GM23248 (cell line): ENCODE measurements around the gene LRRC1. TPM values are rescaled to one million over a fixed set of nuclear protein-coding genes. Genes with fewer than 3 reads are reported as not detected.

Experiments used
- DNase-seq: peaks from one replicate; pipeline ENCODE4 v3.0.0-alpha.2; 2015
- H2AFZ ChIP-seq: fragments of 200-600 bp; sonication (generic); 2 replicates; pipeline ENCODE4 v1.6.1; 2016; ENCODE audit warnings: antibody characterized with exemption
- H3F3A ChIP-seq: fragments of 200-600 bp; sonication (generic); 2 replicates; pipeline ENCODE4 v1.6.1; 2016; ENCODE audit warnings: mild to moderate bottlenecking, antibody characterized with exemption, mixed run types; ENCODE audit not compliant: insufficient read depth
- H3K27ac ChIP-seq: fragments of 200-600 bp; sonication (generic); 2 replicates; pipeline ENCODE4 v1.5.1; 2016; ENCODE audit warnings: mild to moderate bottlenecking
- H3K27me3 ChIP-seq: fragments of 200-600 bp; sonication (generic); replicated peaks from 2 replicates; pipeline ENCODE4 v1.6.1; 2016; ENCODE audit warnings: mild to moderate bottlenecking; ENCODE audit not compliant: insufficient read depth
- H3K36me3 ChIP-seq: fragments of 200-600 bp; sonication (generic); 2 replicates; pipeline ENCODE4 v1.6.1; 2016; ENCODE audit warnings: low read depth, mild to moderate bottlenecking
- H3K4me1 ChIP-seq: fragments of 200-600 bp; sonication (generic); 2 replicates; pipeline ENCODE4 v1.6.1; 2016; ENCODE audit warnings: mild to moderate bottlenecking; ENCODE audit not compliant: insufficient read depth
- H3K4me2 ChIP-seq: fragments of 200-600 bp; sonication (generic); one replicate; pipeline ENCODE4 v1.6.1; 2016; ENCODE audit warnings: mild to moderate bottlenecking; ENCODE audit not compliant: unreplicated experiment
- H3K4me3 ChIP-seq: fragments of 200-600 bp; sonication (generic); 2 replicates; pipeline ENCODE4 v1.5.1; 2016; ENCODE audit warnings: mild to moderate bottlenecking
- H3K79me2 ChIP-seq: fragments of 200-600 bp; sonication (generic); 2 replicates; pipeline ENCODE4 v1.6.1; 2016; ENCODE audit warnings: mild to moderate bottlenecking; ENCODE audit not compliant: insufficient read depth
- H3K9ac ChIP-seq: fragments of 200-600 bp; sonication (generic); 2 replicates; pipeline ENCODE4 v1.6.1; 2016; ENCODE audit warnings: mild to moderate bottlenecking
- H3K9me2 ChIP-seq: fragments of 200-600 bp; sonication (generic); 2 replicates; pipeline ENCODE4 v1.6.1; 2016; ENCODE audit warnings: mixed run types, mild to moderate bottlenecking, moderate library complexity; ENCODE audit not compliant: insufficient read depth
- H3K9me3 ChIP-seq: fragments of 200-600 bp; sonication (generic); one replicate; pipeline ENCODE4 v1.6.1; 2017; ENCODE audit warnings: low read depth
- H4K20me1 ChIP-seq: fragments of 200-600 bp; sonication (generic); 2 replicates; pipeline ENCODE4 v1.6.0; 2016; ENCODE audit not compliant: insufficient read depth
- EZH2 ChIP-seq: fragments of 200-600 bp; sonication (generic); IDR thresholded peaks from 2 replicates; pipeline ENCODE4 v1.6.1; 2018; ENCODE audit warnings: antibody characterized with exemption, mild to moderate bottlenecking; ENCODE audit not compliant: insufficient read depth, poor library complexity, severe bottlenecking
- EZH2phosphoT487 ChIP-seq: fragments of 200-600 bp; sonication (generic); IDR thresholded peaks from 2 replicates; pipeline ENCODE4 v1.6.1; 2018; ENCODE audit warnings: antibody characterized with exemption, moderate library complexity, mild to moderate bottlenecking, low read depth; ENCODE audit not compliant: insufficient read depth
- WGBS, 2 experiments: methylation state at CpG; one replicate each; pipeline ENCODE4 v1.1.6; 2015 to 2017; ENCODE audit warnings: low lambda C conversion rate in 2 of 2, low coverage in 1 of 2; ENCODE audit errors: missing lambda C conversion rate in 2 of 2; 5-methylcytosine and 5-hydroxymethylcytosine counted together
- in situ Hi-C: fragments of 300-500 bp; cut with MboI; formaldehyde crosslinking; loops from 2 replicates; pipeline ENCODE4 v1.15.0; 2020
- polyA plus RNA-seq: library from polyadenylated mRNA; unstranded; fragments of >200 nt; fragmentation: Nextera tagmentation; extraction: Ambion mirVana; gene quantifications from 2 replicates; pipeline ENCODE4 v1.2.1, GENCODE V29; 2016
- total RNA-seq: library from RNA; depleted of rRNA; stranded (reverse); fragments of >200 nt; shearing (Covaris generic); gene quantifications from 2 replicates; pipeline ENCODE4 v1.2.3, GENCODE V29; 2014

The LRRC1 gene
- total and polyA plus RNA-seq, 2 experiments from 2014 or later, result 3.6 to 5.6 TPM

- H3K9ac ChIP-seq, result no peak overlapping the region
- H3K9me3 ChIP-seq, result no peaks in the 10 kb centered on the region
- DNase-seq, result no peak
- no peaks in the 10 kb centered on the region for H3F3A ChIP-seq
- in situ Hi-C loops, result no loop called here
- H3K4me3 ChIP-seq, result no peak overlapping the region
- WGBS, 2 experiments, result 61 to 76% methylated on average over 1 of the region's 1 CpG
- TF ChIP-seq EZH2 (no peak), EZH2phosphoT487 (no peak)
- no peaks in the 10 kb centered on the region for H3K36me3 ChIP-seq
- no peaks in the 10 kb centered on the region for H3K4me1 ChIP-seq
- H3K4me2 ChIP-seq, result no peak overlapping the region
- H4K20me1 ChIP-seq, result no peaks in the 10 kb centered on the region
- no peaks in the 10 kb centered on the region for H3K27me3 ChIP-seq
- H3K27ac ChIP-seq, result no peak overlapping the region
- no peaks in the 10 kb centered on the region for H3K79me2 ChIP-seq
- no peak overlapping the region for H2AFZ ChIP-seq
- H3K9me2 ChIP-seq, result no peaks in the 10 kb centered on the region
These were observed 8.0 kb upstream of the LRRC1 start for GRCh38 chr6:53786832-53787231.

- in situ Hi-C loops, result no loop called here
- no peak for DNase-seq
- no peak for TF ChIP-seq EZH2
- TF ChIP-seq EZH2phosphoT487, result no peak
- Histone ChIP-seq H3K4me2 (no peak overlapping the region), H3K79me2 (no peaks in the 10 kb centered on the region), H4K20me1 (no peaks in the 10 kb centered on the region), H3F3A (no peaks in the 10 kb centered on the region), H3K27ac (no peak overlapping the region), H3K4me3 (no peak overlapping the region), H3K27me3 (no peaks in the 10 kb centered on the region), H3K9ac (no peak overlapping the region), H3K36me3 (no peaks in the 10 kb centered on the region), H2AFZ (no peak overlapping the region), H3K9me2 (no peaks in the 10 kb centered on the region), H3K9me3 (no peaks in the 10 kb centered on the region), H3K4me1 (0 out of 2 replicates have a peak, but pooled peaks cover 4% of the 10 kb centered on the region)
- WGBS, 2 experiments, result 41 to 43% methylated on average over 2 of the region's 2 CpGs
These were observed 3.9 kb upstream of the LRRC1 start for GRCh38 chr6:53790886-53791285.

GRCh38 chr6:53792016-53792415 is 2.8 kb upstream of the LRRC1 start:
- Histone ChIP-seq H3K9me3 (no peaks in the 10 kb centered on the region), H3K27ac (no peak overlapping the region), H3K4me3 (no peak overlapping the region), H3K79me2 (0 out of 2 replicates have a peak, but pooled peaks cover 3% of the 10 kb centered on the region), H3K27me3 (no peaks in the 10 kb centered on the region), H3F3A (no peaks in the 10 kb centered on the region), H3K9ac (no peak overlapping the region), H3K36me3 (no peaks in the 10 kb centered on the region), H2AFZ (no peak overlapping the region), H3K4me1 (peaks cover 9% of the 10 kb centered on the region; the same call in 1 of the 2 replicates), H4K20me1 (no peaks in the 10 kb centered on the region), H3K9me2 (no peaks in the 10 kb centered on the region), H3K4me2 (no peak overlapping the region)
- 50 to 51% methylated on average over 2 of the region's 2 CpGs for WGBS, 2 experiments
- peak; percentile 8 for DNase-seq
- TF ChIP-seq EZH2phosphoT487 (no peak), EZH2 (no peak)
- in situ Hi-C loops, result no loop called here

GRCh38 chr6:53792973-53793317 is 1.9 kb upstream of the LRRC1 start:
- no peaks in the 10 kb centered on the region for H4K20me1 ChIP-seq
- H2AFZ ChIP-seq, result peak overlapping the region; percentile 93
- no peaks in the 10 kb centered on the region for H3K36me3 ChIP-seq
- in situ Hi-C loops, result no loop called here
- no peaks in the 10 kb centered on the region for H3F3A ChIP-seq
- no peaks in the 10 kb centered on the region for H3K9me3 ChIP-seq
- no peak overlapping the region for H3K9ac ChIP-seq
- no peak overlapping the region for H3K27ac ChIP-seq
- H3K27me3 ChIP-seq, result no peaks in the 10 kb centered on the region
- 64 to 70% methylated on average over 3 of the region's 3 CpGs for WGBS, 2 experiments
- peaks cover 9% of the 10 kb centered on the region; the same call in 1 of the 2 replicates for H3K4me1 ChIP-seq
- no peaks in the 10 kb centered on the region for H3K9me2 ChIP-seq
- H3K79me2 ChIP-seq, result 0 out of 2 replicates have a peak, but pooled peaks cover 3% of the 10 kb centered on the region
- no peak for DNase-seq
- H3K4me2 ChIP-seq, result peak overlapping the region; percentile 78
- TF ChIP-seq EZH2phosphoT487, result no peak
- no peak for TF ChIP-seq EZH2
- H3K4me3 ChIP-seq, result peak overlapping the region; percentile 77; the same call in 1 of the 2 replicates
